T-helper 2 cell (primary cell): ENCODE results near the gene ZDHHC8.

ENCODE experiments used
- DNase-seq, 5 experiments: peaks; one replicate each; pipeline versions ENCODE4 v3.0.0 to v3.0.0-alpha.2; 2012 to 2022

Gene ZDHHC8

GRCh38 chr22:20096574-20097420 lies 34.8 kb upstream of the ZDHHC8 start:
- DNase-seq: no peak

DNA sequence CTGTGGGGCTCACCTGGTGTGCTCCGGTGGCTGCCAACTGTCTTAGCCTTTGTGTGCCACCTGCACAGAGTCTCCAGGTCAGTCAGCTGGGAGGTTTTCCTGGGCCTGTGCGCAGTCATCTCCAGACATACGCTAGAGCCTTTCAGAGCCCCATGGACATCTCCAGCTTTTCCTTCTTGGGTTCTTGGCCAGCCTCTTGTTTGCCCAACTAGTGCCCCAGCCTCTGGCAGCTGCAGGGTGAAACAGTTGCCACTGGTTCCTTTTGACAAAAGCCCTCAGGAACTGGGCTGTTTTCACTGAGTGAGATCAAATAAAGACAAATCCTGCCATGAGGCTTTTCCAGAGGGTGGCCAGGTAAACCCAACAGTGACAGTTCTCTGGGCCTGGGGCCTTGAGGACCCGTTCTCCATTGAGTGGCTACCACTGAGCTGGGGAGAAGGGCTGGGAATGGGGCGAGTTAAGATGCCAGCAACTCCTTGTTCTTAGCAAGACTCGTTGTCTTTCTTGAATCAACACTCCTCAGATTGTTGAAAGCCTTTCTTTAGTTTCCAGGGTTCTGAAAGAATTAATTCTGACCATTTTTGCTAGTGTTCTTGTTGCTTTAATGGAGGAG lies 32.4 kb upstream of the ZDHHC8 start:
- no peak for DNase-seq

DNA sequence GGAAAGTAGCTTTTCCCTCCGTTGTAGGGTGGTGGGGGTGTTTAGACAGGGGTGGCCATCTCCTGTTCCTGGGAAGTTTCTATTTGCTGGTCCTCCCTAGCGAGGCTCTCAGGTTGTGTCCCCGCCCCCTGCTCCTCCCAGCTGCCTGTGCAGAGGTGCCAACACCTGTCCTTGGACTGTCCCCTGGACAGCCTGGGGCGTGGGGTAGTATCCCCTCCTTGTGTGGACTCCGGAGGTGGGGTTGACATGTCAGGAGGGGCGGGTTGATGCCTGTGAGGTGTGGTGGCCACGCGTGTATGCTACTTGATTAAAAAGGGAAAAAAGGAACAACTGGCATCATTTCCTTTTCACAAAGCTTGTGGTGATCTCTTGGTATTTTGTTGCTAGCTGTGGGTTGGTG lies 30.0 kb upstream of the ZDHHC8 start:
- DNase-seq: no peak

DNA sequence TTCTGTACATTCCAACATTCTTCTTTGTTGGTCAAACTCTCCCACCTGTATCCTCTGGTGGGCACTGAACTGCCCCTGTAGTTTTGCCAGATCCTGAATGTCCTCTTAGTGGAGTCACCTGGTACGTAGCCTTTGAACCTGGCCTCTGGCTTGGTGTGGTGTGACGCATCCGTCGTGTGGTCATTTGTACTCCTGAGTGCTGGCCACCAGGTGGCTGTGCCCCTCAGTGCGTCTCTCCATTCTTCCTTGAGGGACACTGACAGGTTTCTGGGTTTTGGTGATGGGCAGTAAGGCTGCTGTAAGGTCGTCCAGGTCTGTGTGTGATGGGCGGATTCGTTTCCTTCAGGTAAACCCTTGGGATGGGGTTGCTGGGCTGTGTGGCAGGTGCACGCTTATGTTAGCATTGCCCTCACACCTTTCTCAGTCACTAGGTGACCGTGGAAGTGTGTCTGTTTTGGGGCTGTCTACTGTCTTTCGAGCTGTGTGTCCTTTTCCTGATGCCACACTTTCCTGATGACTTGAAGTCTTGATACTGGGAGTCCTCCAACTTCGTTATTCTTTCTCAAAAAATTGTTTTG lies 29.3 kb upstream of the ZDHHC8 start:
- no peak for DNase-seq

DNA sequence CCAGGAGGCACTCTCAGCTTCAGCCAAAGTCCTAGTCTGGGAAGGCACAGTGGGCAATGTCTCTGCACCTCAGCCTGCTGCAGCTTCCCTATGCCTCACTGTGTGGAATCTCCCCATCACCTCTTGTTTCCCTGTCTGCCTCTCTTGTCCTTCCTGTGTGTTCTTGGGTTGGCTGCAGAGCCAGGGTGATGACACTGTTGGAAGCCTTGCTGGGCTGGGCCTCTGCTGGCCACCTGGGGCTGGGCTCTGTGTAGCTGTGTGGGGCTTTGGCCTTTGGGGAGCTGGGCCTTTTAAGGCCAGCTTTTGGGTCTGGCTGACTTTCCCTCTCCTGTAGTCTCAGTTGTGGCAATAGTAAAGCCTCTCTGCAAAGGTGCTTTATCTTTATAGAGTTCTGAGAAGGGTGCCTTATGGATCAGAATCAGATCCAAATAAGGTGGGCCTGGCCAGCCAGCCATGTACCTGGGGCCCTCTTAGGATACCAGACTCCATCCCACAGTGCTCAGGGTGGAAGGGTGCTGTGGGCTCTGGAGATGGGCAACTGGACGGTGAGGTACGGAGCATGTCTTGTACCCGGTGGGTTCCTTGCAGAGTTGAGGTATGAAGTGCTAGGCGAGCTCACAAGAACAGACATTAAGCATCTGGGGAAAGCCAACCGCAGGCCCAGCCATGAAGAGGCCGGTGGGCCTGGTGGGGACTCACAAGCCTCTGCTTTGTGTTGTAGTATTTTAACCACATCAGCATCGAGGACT lies 26.0 kb upstream of the ZDHHC8 start:
- no peak for DNase-seq

- DNase-seq: no peak
Measured at GRCh38 chr22:20106205-20106848, 25.3 kb upstream of the ZDHHC8 start.

- DNase-seq: no peak
Measured at GRCh38 chr22:20106849-20107237, 24.8 kb upstream of the ZDHHC8 start.

- DNase-seq: no peak
Measured at GRCh38 chr22:20107471-20107901, 24.1 kb upstream of the ZDHHC8 start.

GRCh38 chr22:20107951-20108756 lies 23.4 kb upstream of the ZDHHC8 start:
- DNase-seq: no peak

- no peak for DNase-seq
Measured at GRCh38 chr22:20108757-20109230, 22.8 kb upstream of the ZDHHC8 start.

DNA sequence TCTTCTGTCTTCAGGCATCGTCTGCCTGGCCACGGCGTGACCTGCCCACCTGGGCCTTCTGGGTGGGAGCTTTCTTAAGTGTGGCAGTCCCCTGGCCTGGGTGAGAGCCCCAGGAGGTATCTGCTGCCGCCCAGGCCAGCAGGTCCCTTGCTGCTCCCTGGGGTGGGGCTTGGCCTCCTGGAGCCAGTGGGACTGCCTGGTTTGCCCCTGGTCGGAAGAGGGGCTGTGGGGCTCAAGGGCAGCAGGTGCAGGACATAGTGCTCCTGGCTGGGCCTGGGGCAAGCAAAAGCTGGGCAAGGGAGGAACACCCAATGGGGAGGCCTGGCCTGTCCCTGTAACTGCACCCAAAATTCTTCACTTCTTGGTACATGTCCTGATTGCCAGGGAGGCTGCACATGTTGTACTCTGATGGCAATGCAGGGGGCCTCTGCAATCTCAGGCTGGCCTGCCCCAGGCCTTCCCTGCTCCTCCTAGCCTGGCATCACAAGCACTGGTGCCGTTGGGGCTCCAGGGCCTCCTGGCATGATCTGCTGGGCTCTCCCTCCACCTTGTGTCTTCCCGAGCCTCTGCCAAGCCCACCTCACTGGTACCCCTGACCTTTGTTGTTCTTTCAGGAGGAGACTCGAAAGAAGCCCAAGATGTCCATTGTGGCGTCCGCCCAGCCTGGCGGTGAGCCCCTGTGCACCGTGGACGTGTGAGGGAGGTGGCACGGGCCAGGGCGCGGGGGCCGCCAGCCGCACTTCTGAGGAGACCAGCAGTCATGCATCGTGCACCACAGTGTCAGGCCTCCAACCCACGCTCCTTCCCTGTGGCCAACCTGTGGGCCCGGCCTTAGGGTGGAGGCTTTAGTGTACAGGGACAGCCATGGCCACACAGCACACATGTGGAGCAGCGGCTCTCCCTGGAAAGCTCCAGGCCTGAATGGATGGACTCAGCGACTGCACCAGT lies 21.9 kb upstream of the ZDHHC8 start:
- DNase-seq: no peak

GRCh38 chr22:20110359-20110985 lies 21.1 kb upstream of the ZDHHC8 start:
- DNase-seq: no peak

GRCh38 chr22:20111045-20111688 lies 20.4 kb upstream of the ZDHHC8 start:
- peak in 2 of 5 experiments; percentile 20 to 57 for DNase-seq

- DNase-seq: no peak
Measured at GRCh38 chr22:20111689-20112622, 19.6 kb upstream of the ZDHHC8 start.

DNA sequence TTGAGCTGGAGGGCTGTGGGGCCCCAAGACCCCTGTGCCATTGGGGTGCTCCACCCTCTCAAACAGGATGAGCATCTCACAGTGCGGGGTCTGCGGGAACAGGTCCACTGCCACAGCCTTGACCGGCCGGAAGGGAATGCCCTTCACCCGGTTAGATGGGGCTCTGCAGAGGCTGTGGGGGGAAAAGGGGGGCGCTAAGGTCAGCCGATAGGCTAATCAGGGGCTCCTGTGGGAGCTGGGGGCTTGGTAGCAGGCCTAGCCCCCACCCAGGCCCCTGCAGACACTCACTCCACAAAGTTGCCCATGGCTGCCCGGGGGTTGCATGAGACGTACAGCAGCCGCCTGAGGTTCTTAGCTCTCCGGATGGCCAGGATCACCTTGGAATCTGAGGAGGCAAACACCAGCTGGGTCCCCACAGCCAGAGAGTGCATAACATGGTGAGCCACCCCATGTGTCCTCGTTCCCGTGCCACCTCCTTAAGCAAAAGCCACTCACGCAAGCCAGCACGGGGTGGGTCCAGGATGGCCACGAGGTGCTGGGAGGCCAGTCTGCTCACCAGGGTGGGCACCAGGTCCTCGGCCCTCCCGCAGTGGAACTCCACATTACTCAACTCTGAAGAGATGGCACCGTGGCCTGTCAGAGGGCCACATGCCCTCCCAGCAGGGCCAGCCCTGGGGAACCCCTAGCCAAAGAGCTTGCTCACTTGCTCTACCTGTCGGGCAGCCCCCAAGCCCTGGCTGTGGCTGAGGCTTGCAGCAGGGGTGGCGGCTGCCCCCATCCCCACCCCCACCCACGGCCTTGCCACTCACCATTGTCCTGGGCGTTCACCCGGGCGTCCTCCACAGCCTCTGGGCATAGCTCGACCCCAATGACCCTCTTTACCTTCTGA lies 18.7 kb upstream of the ZDHHC8 start:
- no peak for DNase-seq

GRCh38 chr22:20113551-20114310 lies 17.9 kb upstream of the ZDHHC8 start:
- no peak for DNase-seq
